HepG2 (cell line): ENCODE measurements around the gene TMEM267. TPM values are rescaled to one million over a fixed set of nuclear protein-coding genes. Genes with fewer than 3 reads are reported as not detected.

Source experiments
- ARHGAP35 ChIP-seq: sonication (generic); formaldehyde crosslinking; IDR thresholded peaks from 2 replicates; pipeline ENCODE4 v1.9.0; 2022; ENCODE audit warnings: mild to moderate bottlenecking, inconsistent platforms, moderate library complexity, missing genetic modification reagents, borderline replicate concordance
- ELK4 ChIP-seq: sonication (generic); formaldehyde crosslinking; IDR thresholded peaks from 2 replicates; pipeline ENCODE4 v1.9.0; 2021; ENCODE audit warnings: missing genetic modification reagents, borderline replicate concordance
- HDAC6 ChIP-seq: fragments of 200-600 bp; sonication (generic); IDR thresholded peaks from 2 replicates; pipeline ENCODE4 v1.7.0; 2017; ENCODE audit warnings: mild to moderate bottlenecking, antibody characterized with exemption, low read length, low read depth
- MNT ChIP-seq: fragments of 450-650 bp; IDR thresholded peaks from 2 replicates; pipeline ENCODE4 v1.6.1; 2016
- TBL1XR1 ChIP-seq: fragments of 150-350 bp; IDR thresholded peaks from 2 replicates; pipeline ENCODE4 v1.6.1; 2014; ENCODE audit warnings: borderline replicate concordance, low read length; ENCODE audit not compliant: partially characterized antibody
- TBX2 ChIP-seq: sonication (generic); formaldehyde crosslinking; IDR thresholded peaks from 2 replicates; pipeline ENCODE4 v1.5.0; 2020; ENCODE audit warnings: missing genetic modification reagents, mild to moderate bottlenecking, borderline replicate concordance
- THRA ChIP-seq: sonication (generic); formaldehyde crosslinking; IDR thresholded peaks from 2 replicates; pipeline ENCODE4 v1.4.0; 2020; ENCODE audit warnings: missing genetic modification reagents, borderline replicate concordance
- TSC22D2 ChIP-seq: sonication (generic); formaldehyde crosslinking; IDR thresholded peaks from 2 replicates; pipeline ENCODE4 v1.5.1; 2020; ENCODE audit warnings: missing genetic modification reagents, mild to moderate bottlenecking, borderline replicate concordance
- ZNF33B ChIP-seq: sonication (generic); formaldehyde crosslinking; IDR thresholded peaks from 2 replicates; pipeline ENCODE4 v1.5.1; 2020; ENCODE audit warnings: mild to moderate bottlenecking, missing genetic modification reagents
- ZNF513 ChIP-seq: sonication (generic); formaldehyde crosslinking; conservative IDR thresholded peaks from 2 replicates; pipeline ENCODE4 v1.5.0; 2020; ENCODE audit warnings: missing genetic modification reagents
- ZNF547 ChIP-seq: sonication (generic); formaldehyde crosslinking; IDR thresholded peaks from 2 replicates; pipeline ENCODE4 v1.5.1; 2020; ENCODE audit warnings: mild to moderate bottlenecking, missing genetic modification reagents
- ZNF598 ChIP-seq: sonication (generic); formaldehyde crosslinking; IDR thresholded peaks from 2 replicates; pipeline ENCODE4 v1.5.1; 2020; ENCODE audit warnings: mild to moderate bottlenecking, missing genetic modification reagents, borderline replicate concordance
- ZNF883 ChIP-seq: sonication (generic); formaldehyde crosslinking; IDR thresholded peaks from 2 replicates; pipeline ENCODE4 v1.5.1; 2020; ENCODE audit warnings: mild to moderate bottlenecking, missing genetic modification reagents; ENCODE audit errors: not compliant biosample characterization
- polyA plus RNA-seq, 8 experiments: library from polyadenylated mRNA; depleted of rRNA in 3 of 8; stranded (reverse) in 7 of 8; unstranded in 1 of 8; fragments of >200 nt; fragmentation: Illumina TruSeq in 4 of 8; extraction: Trizol in 4 of 8; gene quantifications; 2 replicates each; pipeline versions ENCODE4 v1.2.1 to v1.2.3, GENCODE V29; 2011 to 2016; ENCODE audit warnings: low read depth in 4 of 8, missing spikeins in 1 of 8, mixed read lengths in 1 of 8; ENCODE audit not compliant: insufficient read depth in 1 of 8
- total RNA-seq, 5 experiments: library from RNA; depleted of rRNA; stranded (reverse); fragments of >200 nt; fragmentation: Illumina TruSeq; extraction: Trizol; gene quantifications; 2 replicates each; pipeline ENCODE4 v1.2.3, GENCODE V29; 2016; ENCODE audit warnings: low read depth in 1 of 5
- TF ChIP-seq, protein P1 (sequence below): sonication (generic); formaldehyde crosslinking; IDR thresholded peaks from 2 replicates; pipeline ENCODE4 v1.4.0; 2020; ENCODE audit warnings: missing genetic modification reagents; ENCODE audit errors: not compliant biosample characterization
- TF ChIP-seq, protein P2 (sequence below): sonication (generic); formaldehyde crosslinking; IDR thresholded peaks from 2 replicates; pipeline ENCODE4 v1.4.0; 2020; ENCODE audit warnings: low read depth, missing genetic modification reagents

TMEM267 gene
- total and polyA plus RNA-seq, 2 of the 13 experiments (the other 11 are each of a cell fraction or from before 2014, with no cell fraction given): 8.9 to 12.6 TPM

DNA sequence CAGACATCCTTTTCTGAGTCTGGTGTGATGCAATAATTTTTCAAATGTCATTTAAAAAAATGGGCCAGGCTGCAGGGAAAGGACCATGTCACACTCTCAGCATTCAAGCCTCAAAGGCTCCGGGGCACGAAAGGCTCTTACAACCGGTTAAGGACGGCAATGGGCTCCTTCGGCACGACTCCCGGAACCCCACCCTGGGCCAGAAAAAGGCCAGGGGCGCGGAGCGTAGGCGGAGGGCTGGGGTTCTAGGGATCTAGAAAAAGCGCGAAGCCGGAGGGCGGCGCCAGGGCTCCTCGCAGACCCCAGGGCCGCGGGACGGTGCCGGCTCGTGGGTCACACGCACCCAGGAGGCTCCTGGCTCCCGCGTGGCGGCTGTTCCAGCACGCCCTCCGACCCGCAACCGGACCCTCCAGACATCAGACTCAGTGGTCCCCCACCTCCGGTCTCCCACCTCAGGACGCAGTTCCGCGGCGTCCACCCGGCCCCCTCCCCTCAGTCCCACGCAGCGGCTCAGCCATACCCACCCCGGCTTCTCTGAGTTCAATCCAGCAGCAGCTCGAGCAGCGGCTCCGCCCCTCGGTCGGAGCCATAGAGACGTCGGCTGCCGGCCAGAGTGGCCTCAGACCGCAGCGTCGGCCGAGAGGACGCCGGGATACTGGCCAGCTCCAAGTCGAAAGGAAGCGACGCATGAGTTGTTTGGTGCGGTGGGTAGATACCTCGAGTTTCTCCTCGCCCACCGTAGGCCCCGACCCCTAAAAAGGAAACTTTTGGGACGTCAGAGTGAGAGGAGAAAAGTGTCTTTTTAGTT lies at the start of gene TMEM267 (continued):
- TF ChIP-seq, protein P1, sequence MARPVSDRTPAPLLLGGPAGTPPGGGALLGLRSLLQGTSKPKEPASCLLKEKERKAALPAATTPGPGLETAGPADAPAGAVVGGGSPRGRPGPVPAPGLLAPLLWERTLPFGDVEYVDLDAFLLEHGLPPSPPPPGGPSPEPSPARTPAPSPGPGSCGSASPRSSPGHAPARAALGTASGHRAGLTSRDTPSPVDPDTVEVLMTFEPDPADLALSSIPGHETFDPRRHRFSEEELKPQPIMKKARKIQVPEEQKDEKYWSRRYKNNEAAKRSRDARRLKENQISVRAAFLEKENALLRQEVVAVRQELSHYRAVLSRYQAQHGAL: no peak
- TF ChIP-seq ZNF33B (CRISPR knock-in tag) (no peak), THRA (CRISPR knock-in tag) (peak; percentile 20; the same call in 1 of the 2 replicates), ZNF547 (CRISPR knock-in tag) (0 out of 2 replicates have a peak, but pooled peaks have one; percentile 38), TSC22D2 (CRISPR knock-in tag) (no peak), ZNF883 (CRISPR knock-in tag) (peak; percentile 77), TBL1XR1 (peak; percentile 44), MNT (no peak), ZNF513 (no peak), ELK4 (CRISPR knock-in tag) (no peak), ARHGAP35 (CRISPR knock-in tag) (no peak), HDAC6 (no peak), TBX2 (CRISPR knock-in tag) (peak; percentile 75), ZNF598 (peak; percentile 75; the same call in 1 of the 2 replicates)
- TF ChIP-seq, protein P2, sequence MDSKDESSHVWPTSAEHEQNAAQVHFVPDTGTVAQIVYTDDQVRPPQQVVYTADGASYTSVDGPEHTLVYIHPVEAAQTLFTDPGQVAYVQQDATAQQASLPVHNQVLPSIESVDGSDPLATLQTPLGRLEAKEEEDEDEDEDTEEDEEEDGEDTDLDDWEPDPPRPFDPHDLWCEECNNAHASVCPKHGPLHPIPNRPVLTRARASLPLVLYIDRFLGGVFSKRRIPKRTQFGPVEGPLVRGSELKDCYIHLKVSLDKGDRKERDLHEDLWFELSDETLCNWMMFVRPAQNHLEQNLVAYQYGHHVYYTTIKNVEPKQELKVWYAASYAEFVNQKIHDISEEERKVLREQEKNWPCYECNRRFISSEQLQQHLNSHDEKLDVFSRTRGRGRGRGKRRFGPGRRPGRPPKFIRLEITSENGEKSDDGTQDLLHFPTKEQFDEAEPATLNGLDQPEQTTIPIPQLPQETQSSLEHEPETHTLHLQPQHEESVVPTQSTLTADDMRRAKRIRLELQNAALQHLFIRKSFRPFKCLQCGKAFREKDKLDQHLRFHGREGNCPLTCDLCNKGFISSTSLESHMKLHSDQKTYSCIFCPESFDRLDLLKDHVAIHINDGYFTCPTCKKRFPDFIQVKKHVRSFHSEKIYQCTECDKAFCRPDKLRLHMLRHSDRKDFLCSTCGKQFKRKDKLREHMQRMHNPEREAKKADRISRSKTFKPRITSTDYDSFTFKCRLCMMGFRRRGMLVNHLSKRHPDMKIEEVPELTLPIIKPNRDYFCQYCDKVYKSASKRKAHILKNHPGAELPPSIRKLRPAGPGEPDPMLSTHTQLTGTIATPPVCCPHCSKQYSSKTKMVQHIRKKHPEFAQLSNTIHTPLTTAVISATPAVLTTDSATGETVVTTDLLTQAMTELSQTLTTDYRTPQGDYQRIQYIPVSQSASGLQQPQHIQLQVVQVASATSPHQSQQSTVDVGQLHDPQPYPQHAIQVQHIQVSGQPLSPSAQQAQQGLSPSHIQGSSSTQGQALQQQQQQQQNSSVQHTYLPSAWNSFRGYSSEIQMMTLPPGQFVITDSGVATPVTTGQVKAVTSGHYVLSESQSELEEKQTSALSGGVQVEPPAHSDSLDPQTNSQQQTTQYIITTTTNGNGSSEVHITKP (CRISPR knock-in tag): peak; percentile 54; the same call in 1 of the 2 replicates
